Measurements from ENCODE around the gene ARMC5.
"Not testable (repeated sequence)": the region's sequence is repeated elsewhere in the genome, so short reads cannot be mapped to it uniquely, and the experiment has no call there.

Gene ARMC5, protein sequence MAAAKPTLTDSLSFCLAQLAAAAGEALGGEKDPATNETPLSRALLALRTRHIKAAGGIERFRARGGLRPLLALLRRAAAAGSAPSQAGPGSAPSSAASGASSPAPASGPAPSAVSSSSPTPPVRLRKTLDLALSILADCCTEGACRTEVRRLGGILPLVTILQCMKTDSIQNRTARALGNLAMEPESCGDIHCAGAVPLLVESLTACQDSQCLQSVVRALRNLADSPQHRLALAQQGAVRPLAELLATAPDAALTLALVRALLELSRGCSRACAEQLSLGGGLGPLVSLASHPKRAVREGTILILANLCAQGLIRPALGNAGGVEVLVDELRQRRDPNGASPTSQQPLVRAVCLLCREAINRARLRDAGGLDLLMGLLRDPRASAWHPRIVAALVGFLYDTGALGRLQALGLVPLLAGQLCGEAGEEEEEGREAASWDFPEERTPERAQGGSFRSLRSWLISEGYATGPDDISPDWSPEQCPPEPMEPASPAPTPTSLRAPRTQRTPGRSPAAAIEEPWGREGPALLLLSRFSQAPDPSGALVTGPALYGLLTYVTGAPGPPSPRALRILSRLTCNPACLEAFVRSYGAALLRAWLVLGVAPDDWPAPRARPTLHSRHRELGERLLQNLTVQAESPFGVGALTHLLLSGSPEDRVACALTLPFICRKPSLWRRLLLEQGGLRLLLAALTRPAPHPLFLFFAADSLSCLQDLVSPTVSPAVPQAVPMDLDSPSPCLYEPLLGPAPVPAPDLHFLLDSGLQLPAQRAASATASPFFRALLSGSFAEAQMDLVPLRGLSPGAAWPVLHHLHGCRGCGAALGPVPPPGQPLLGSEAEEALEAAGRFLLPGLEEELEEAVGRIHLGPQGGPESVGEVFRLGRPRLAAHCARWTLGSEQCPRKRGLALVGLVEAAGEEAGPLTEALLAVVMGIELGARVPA

DNA sequence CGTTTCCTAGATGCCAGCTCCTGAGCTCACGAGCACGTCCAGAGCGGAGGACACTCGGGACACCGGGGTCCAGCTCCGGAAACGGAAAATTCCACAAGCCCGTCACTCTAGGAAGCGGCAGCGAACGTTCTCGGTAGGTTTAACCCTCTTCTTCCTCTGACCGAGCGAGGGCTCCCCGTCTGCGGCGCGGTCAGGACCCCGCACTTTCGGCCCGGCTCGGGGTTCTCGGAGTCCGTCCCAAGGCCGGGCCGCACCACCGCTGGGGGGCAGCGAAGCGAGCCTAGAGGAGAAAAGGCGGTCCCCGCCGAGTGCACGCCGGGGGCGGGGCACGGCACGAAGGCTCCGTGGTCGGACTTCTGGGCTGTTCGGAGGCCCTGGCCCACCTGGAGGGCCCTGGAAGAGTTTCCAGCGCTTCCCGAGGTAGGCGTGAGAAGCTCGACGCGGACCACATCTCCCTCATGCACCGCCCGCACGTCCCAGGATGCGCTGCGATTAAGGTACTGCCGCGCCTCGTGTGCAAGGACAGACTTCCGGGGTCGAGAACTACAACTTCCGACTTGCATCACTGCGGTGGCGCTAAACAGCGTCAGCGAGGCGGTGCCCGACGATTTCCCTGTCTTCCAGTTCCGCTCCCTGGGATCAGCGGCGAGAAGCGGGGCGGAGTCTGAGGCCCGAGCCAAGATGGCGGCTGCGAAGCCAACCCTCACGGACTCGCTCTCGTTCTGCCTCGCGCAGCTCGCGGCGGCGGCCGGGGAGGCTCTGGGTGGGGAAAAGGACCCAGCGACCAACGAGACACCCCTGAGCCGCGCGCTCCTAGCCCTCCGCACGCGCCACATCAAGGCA is at the start of gene ARMC5:
Gene ARMC5, plus strand, starts transcription at position 658 of the 843 bp plus-strand sequence. Its CDS starts 24 bp downstream, at position 682.
- DNase-seq (ENCODE audit: low read depth, low spot score), result peak; percentile 97

DNA sequence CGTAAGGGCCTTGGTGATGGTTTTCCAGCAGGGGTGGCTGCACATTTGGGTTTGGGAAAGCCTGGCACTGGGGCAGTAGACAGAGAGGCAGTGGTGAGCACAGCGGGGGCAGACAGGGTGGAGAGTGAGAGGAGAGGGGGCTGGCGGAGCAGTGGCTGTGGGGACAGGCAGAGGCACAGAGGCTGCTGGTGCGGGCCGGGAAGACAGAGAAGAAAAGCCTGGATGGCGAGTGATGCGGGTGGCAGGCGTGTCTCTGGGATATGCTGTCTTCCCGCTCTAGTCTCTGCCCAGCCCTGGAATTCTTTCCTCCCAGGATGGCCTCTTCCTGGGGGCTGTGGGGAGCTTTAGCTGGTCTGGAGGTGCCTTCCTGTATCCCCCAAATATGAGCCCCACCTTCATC is 49.2 kb upstream of the ARMC5 start:
- no peak for DNase-seq (ENCODE audit: low read depth, low spot score)

DNA sequence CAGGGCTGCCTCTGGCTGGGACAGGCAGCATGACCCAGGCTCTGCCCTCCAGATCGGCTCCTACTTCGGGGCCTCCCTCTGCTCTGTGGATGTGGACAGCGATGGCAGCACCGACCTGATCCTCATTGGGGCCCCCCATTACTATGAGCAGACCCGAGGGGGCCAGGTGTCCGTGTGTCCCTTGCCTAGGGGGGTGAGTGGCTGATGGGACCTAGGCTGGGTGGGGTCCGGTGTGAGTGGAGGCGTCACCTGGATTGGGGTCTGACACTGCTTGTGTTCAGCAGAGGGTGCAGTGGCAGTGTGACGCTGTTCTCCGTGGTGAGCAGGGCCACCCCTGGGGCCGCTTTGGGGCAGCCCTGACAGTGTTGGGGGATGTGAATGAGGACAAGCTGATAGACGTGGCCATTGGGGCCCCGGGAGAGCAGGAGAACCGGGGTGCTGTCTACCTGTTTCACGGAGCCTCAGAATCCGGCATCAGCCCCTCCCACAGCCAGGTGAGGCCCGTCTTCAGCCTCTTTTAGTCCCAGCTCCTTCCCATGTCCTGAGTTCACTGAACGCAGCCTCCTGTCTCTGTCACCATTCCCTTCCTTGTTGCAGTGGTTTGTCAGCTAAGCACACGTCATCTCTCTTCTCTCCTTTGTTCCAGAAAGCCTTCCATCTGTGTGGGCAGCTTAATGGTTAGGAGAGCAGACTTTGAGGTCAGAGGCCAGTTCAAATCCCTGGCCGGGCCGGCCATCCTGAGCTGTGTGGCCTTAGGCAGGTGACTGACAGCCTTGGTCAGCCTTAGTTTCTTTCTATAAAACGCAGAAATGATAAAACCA is 48.1 kb upstream of the ARMC5 start:
- DNase-seq (ENCODE audit: low read depth, low spot score), result no peak

DNA sequence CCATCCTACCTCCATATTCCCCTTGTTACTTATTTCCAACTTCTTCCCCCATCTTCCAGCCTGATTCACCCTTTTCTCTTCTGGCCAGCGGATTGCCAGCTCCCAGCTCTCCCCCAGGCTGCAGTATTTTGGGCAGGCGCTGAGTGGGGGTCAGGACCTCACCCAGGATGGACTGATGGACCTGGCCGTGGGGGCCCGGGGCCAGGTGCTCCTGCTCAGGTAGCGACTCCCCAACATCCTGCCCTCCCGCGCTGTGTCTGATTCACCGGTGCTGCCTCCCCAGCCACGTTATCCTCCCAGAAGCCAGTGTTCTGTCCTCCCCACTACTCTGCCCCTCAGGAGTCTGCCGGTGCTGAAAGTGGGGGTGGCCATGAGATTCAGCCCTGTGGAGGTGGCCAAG is 46.6 kb upstream of the ARMC5 start:
- no peak for DNase-seq (ENCODE audit: low read depth, low spot score)

DNA sequence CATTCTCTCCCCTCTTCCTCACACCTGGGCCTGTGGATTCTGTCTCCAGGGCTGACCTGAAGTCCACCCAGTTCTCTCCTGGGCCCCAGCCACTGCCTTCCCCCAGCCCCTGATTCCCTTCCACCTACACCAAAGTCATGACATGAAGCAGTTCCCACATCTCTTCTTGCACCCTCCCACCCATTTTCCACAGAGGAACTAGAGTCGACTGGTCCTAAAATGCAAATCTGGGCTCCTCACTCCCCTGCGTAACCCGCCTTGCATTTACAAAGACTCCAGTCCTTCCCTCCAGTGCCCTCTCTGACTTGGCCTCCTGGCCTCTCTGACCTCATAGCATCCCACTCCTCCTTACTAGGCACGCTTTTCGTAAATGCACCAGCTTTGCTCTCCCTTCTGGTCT is 45.9 kb upstream of the ARMC5 start:
- no peak for DNase-seq (ENCODE audit: low read depth, low spot score)

DNA sequence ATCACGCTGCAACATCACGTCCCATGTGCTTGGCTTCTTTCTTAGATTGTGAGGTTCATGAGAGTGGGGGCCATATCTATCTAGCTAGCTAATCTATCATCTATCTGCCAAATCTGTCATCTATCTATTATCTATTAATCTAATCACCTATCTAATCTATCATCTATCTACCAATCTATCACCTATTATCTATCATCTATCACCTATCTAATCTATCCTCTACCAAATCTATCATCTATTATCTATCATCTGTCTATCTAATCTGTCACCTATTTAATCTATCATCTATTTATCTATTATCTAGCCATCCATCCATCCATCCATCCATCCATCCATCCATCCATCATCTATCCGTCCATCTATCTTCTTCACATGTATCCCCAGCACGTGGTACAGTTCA is 45.4 kb upstream of the ARMC5 start:
- no peak for DNase-seq (ENCODE audit: low read depth, low spot score)

DNA sequence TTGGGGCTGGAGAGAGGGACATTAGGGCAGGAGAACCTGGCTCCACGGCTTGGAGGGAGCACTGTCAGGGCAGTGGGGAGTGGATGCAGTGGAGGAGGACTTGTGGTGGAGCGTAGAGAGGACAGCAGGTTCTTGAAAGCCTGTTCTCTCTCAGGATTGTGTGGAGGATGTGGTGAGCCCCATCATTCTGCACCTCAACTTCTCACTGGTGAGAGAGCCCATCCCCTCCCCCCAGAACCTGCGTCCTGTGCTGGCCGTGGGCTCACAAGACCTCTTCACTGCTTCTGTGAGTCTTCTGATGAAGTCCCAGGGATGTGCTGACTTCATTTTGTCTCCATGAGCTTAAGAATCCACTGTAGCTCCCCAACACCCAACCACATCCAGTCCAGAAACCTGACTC is 44.6 kb upstream of the ARMC5 start:
- no peak for DNase-seq (ENCODE audit: low read depth, low spot score)

DNA sequence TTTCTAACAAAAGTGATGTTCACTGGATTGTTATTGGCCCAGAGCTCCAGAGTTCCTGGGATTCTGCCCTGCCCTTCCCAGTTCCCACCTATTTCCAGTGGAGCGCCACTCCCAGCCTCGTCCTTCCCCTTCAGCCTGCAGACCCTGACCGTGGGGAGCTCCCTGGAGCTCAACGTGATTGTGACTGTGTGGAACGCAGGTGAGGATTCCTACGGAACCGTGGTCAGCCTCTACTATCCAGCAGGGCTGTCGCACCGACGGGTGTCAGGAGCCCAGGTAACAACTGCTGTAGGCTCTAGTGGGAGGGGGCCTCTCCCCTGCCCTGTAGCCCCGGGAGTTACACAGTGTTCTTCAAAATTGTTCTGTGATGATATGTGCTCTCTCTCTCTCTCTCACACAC is 42.9 kb upstream of the ARMC5 start:
- DNase-seq (ENCODE audit: low read depth, low spot score), result no peak

DNA sequence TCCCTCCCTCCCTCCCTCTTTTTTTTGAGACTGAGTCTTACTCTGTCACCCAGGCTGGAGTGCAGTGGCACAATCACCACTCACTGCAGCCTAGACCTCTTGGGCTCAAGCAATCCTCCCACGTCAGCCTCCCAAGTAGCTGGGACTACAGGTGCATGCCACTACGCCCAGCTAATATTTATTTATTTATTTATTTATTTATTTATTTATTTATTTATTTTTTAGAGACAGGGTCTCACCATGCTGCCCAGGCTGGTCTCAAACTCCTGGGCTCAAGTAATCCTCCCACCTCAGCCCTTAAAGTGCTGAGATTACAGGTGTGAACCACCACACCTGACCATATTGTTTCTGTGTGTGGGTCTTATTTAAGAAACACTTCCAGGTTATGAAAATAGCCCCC is 42.3 kb upstream of the ARMC5 start:
- not testable (repeated sequence) for DNase-seq (ENCODE audit: low read depth, low spot score)

DNA sequence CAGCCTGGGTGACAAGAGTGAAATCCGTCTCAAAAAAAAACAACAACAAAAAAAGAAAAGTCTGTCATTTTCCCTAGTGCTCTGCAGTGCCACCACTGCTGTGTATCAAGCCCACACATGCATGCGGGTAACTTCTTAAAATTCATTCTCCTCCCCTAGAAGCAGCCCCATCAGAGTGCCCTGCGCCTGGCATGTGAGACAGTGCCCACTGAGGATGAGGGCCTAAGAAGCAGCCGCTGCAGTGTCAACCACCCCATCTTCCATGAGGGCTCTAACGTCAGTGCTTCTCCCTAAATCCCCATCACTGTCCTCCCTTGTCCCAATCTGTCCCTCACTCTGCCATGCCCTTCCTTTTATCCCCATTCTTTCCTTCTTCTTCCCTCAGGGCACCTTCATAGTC is 41.4 kb upstream of the ARMC5 start:
- DNase-seq (ENCODE audit: low read depth, low spot score), result no peak

DNA sequence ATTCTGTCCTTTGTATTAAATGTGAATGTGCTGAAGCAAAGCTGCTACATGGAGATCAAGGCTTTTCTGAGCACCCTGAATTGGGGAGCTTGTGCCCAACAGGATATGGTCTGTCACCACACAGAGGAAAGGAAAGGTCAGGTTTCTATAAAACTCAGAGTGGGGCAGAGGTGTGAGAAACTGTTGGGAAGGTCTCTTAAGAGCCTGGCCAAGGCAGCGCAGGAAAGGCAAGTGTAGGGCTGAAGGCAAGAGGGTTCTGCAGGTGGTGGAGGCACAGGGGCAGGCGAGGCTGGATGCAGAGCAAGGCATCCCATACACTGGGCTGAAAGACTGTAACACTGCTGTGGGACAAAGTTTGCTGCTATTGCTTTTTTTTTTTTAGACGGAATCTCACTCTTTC is 39.3 kb upstream of the ARMC5 start:
- no peak for DNase-seq (ENCODE audit: low read depth, low spot score)

DNA sequence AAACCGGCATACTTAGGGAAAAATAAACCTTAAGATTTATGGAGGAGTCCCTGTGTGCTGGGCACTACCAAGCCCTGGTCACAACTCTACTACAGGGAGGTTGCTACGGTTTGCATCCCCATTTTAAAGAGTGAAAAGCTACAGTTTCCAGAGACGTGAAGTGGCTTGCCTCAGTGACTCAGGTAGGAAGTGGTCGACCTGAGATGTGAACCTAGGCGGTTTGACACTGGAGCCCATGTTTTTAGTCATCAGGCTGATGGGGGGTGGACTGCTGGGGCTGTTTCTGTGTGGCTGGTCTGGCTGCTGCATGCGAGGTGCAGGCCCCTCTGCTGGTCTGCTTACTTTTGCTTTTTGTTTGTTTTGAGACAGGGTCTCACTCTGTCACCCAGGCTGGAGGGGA is 37.7 kb upstream of the ARMC5 start:
- no peak for DNase-seq (ENCODE audit: low read depth, low spot score)

DNA sequence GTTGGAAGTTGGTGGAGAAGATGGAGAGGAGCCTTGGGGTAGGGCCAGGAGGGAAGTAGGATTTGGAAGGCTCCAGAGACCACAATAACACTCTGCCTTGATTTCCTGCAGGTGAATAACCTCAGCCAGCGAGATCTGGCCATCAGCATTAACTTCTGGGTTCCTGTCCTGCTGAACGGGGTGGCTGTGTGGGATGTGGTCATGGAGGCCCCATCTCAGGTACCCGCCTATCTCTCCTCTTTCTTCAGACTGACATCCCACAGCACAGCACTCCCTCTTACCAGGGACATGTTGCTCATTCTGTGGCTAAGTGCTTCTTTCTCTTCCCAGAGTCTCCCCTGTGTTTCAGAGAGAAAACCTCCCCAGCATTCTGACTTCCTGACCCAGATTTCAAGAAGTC is 36.1 kb upstream of the ARMC5 start:
- no peak for DNase-seq (ENCODE audit: low read depth, low spot score)

DNA sequence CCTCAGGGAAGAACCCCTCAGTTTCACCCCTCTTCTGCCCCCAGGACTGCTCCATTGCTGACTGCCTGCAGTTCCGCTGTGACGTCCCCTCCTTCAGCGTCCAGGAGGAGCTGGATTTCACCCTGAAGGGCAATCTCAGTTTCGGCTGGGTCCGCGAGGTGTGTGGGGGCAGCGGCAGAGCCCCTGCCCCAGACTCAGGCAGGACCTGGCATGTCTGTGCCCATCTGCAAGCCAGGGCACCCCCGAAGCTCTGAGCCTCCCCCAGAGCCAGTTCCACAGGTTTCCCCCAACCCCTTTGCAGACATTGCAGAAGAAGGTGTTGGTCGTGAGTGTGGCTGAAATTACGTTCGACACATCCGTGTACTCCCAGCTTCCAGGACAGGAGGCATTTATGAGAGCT is 35.5 kb upstream of the ARMC5 start:
- no peak for DNase-seq (ENCODE audit: low read depth, low spot score)

DNA sequence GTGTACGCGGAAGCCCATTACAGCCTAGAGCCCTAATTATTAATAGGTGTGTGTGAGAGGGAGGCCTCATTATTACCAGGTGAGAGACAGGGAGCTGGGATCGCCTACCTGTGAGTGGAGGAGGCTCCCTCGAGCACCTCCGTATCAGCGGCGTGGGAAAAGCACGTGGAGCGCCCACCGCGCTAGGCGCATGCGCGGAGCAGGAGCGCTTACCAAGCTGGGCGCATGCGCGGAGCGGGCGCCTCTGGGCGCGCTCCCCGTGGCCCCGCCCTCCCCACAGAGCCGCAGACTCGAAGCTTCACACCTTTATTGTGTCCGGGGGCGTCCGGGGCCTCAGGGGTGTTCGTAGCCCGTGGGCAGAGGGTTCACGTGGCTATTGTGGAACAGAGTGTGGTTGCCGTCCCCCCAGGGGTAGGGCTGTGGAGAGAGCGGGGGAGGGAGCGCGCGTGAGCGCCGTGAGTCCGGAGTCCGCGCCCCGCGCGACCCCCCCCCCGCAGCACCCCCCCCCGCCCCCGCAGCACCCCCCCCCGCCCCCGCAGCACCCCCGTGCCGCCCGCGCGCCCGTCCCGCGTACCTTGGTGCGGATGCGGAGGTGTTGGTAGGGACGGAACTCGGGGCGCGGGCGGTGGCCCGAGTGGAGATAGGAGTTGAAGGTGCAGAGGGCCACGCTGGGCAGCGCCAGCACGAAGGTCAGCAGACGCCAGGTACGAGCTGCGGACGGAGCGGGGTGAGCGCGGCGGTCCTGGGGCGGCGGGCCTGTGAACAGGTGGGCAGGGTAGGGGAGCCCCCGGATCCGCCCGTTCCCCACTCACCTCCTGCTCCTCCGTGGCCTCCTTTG is 31.6 kb upstream of the ARMC5 start:
- DNase-seq (ENCODE audit: low read depth, low spot score), result no peak

DNA sequence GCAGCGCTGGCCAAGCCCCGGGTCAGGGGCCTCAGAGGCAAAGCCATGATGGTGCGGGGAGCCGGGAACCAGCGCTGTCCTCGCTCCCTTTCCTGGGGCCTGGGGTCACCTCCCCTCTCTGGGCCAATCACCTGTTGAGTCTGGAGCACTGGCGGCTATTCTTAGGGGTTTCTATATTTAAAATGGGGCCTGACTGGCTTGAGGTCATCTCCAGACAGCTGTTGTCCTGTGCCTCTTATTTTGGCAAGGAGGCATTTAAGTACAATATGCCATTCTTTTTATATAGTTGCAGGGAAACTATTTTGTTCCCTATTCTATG is 31.1 kb upstream of the ARMC5 start, which contains the start of gene COX6A2:
Gene COX6A2, minus strand, starts transcription at position 82 of the 319 bp plus-strand sequence. Its CDS starts 35 bp downstream, at position 47.
- no peak for DNase-seq (ENCODE audit: low read depth, low spot score)

DNA sequence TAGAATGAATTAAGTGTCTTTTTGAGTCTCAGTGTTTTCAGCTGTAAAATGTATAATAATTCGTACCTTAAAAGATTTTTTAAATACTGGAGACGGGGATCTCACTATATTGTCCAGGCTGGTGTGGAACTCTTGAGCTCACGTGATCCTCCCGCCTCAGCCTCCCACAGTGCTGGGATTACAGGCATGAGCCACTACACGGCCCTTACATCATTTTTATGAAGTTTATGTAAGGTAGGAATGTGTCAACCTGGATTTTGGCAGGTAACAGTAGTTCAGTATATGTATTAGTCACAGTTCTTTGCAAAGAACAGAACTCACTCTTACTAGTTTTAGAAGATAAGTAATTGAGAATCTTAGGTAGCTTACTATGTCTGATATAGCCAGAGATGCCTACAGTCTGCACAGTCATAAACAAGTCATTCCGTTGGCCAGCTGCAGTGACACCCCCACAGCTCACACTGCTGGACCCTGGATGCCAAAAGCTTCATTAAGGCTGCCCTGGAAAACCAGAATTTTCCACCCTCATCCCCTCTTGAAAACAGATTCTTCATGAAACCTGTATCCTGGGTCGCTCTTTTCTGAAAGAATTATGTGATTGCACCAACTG is 30.6 kb upstream of the ARMC5 start:
- no peak for DNase-seq (ENCODE audit: low read depth, low spot score)

DNA sequence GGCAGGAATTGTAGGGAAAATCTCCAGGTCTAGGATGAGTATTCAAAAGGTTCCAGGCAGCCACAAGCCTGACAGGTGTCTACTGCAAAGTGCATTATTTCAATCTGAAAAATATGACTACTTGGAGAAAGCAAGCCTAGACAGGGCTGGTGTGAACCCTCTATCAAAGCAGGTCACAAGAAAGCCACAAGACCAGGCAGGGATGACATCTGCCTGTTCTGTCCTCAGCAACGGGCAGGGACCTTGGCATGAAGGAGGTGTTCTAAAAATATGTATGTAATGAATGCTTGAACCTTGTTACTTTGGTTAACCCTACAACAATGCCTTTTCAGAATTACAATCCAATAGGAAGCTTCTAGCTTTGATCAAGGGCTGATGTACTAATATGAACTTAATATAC is 30.0 kb upstream of the ARMC5 start:
- DNase-seq (ENCODE audit: low read depth, low spot score), result no peak

DNA sequence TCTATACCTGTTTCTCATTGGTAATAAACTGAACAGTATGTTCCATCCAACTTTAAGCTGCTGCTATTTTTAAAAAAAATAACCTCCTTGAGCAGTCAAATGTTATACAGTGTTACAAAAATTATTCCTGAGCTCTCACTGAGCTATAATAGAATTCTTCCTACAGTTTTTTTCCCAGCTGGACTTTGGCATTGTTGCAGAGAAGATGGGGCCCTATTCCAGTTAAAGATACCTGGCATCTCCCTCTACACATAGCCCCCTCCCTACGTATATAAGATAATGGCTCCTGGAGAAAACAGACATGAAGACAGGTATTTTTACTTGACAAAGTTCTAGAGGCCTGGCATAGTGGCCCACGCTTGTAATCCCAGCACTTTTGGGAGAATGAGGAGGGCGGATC is 29.5 kb upstream of the ARMC5 start:
- DNase-seq (ENCODE audit: low read depth, low spot score), result no peak

All from smooth muscle cell of the brain vasculature (primary cell).